Measurements from ENCODE around the gene KRTAP9-3.
"Not testable (repeated sequence)": the region's sequence is repeated elsewhere in the genome, so short reads cannot be mapped to it uniquely, and the experiment has no call there.

The KRTAP9-3 gene

GRCh38 chr17:41251261-41251660 lies 19.0 kb downstream of the KRTAP9-3 start:
- no peak for DNase-seq

GRCh38 chr17:41254861-41255260 lies 22.6 kb downstream of the KRTAP9-3 start:
- DNase-seq: no peak

- DNase-seq: not testable (repeated sequence)
Observed at GRCh38 chr17:41255381-41256290, 23.4 kb downstream of the KRTAP9-3 start, which contains the start of gene KRTAP9-9. TSS of gene KRTAP9-9 (plus strand) at chr17:41255384.

- DNase-seq: no peak
Observed at GRCh38 chr17:41256291-41256685, 24.0 kb downstream of the KRTAP9-3 start.

GRCh38 chr17:41258406-41258805 lies 26.2 kb downstream of the KRTAP9-3 start:
- DNase-seq: no peak

GRCh38 chr17:41263212-41263611 lies 31.0 kb downstream of the KRTAP9-3 start:
- no peak for DNase-seq

GRCh38 chr17:41264599-41264998 lies 32.4 kb downstream of the KRTAP9-3 start:
- DNase-seq: no peak

GRCh38 chr17:41265078-41265477 lies 32.8 kb downstream of the KRTAP9-3 start, which contains the start of gene KRTAP9-6:
TSS of gene KRTAP9-6 (plus strand) at chr17:41265378. CDS start at chr17:41265378, 0 bp downstream.
- DNase-seq: no peak

GRCh38 chr17:41267711-41268110 lies 35.5 kb downstream of the KRTAP9-3 start:
- DNase-seq: no peak

- not testable (repeated sequence) for DNase-seq
Observed at GRCh38 chr17:41271323-41271722, 39.1 kb downstream of the KRTAP9-3 start.

- no peak for DNase-seq
Observed at GRCh38 chr17:41271858-41272257, 39.6 kb downstream of the KRTAP9-3 start.

GRCh38 chr17:41275648-41276190 lies 43.5 kb downstream of the KRTAP9-3 start, which contains the start of gene KRTAP9-7:
TSS of gene KRTAP9-7 (plus strand) at chr17:41275698. CDS start at chr17:41275698, 0 bp downstream.
- DNase-seq: not testable (repeated sequence)

GRCh38 chr17:41278176-41278955 lies 46.1 kb downstream of the KRTAP9-3 start:
- DNase-seq: no peak

All from SIG-M5 (cell line).